Activated B cell treated with CpG ODN at 0.5 μM for 24 hours (primary cell): Measurements from ENCODE around the gene WDR27. TPM values are rescaled to one million over a fixed set of nuclear protein-coding genes. Genes with fewer than 3 reads are reported as not detected.

Experiments used
- ATAC-seq: fragments of 200-7000 bp; cut with Tn5 transposase; one replicate; pipeline ENCODE4 v1.10.0; 2021; ENCODE audit warnings: low read depth, mild to moderate bottlenecking, moderate library complexity
- CTCF ChIA-PET: fragments of 350-600 bp; sonication (Branson Sonifier 250); formaldehyde crosslinking; loops from one replicate; lab custom pipeline; 2021; ENCODE audit warnings: antibody characterized with exemption; lab: Charles Lee
- POLR2A ChIA-PET: fragments of 350-600 bp; sonication (Branson Sonifier 250); formaldehyde crosslinking; loops from one replicate; lab custom pipeline; 2021; ENCODE audit warnings: antibody characterized with exemption; lab: Charles Lee
- DNase-seq: peaks from one replicate; pipeline ENCODE4 v3.0.0; 2022
- H3K27ac Mint-ChIP-seq: one replicate; pipeline ENCODE4 v1.8.0; 2020; ENCODE audit warnings: mixed read lengths
- H3K27me3 Mint-ChIP-seq: one replicate; pipeline ENCODE4 v1.8.0; 2021; ENCODE audit warnings: mixed read lengths
- H3K36me3 Mint-ChIP-seq: one replicate; pipeline ENCODE4 v1.8.0; 2021; ENCODE audit warnings: low read depth, mixed read lengths
- H3K4me1 Mint-ChIP-seq: one replicate; pipeline ENCODE4 v1.8.0; 2021; ENCODE audit warnings: mixed read lengths
- H3K4me3 Mint-ChIP-seq: one replicate; pipeline ENCODE4 v1.8.0; 2020; ENCODE audit warnings: mild to moderate bottlenecking, mixed read lengths
- H3K9me3 Mint-ChIP-seq: one replicate; pipeline ENCODE4 v1.8.0; 2020; ENCODE audit warnings: mixed read lengths
- intact Hi-C: fragments of 100-400 bp; cut with micrococcal nuclease; formaldehyde crosslinking; loops from one replicate; pipeline ENCODE4 v1.15.1; 2024
- total RNA-seq: library from RNA; stranded (reverse); gene quantifications from 2 replicates; pipeline ENCODE4 v1.2.3, GENCODE V29; 2022
- TF ChIP-seq, protein P1 (sequence below): fragments of 200-600 bp; IDR thresholded peaks from one replicate; pipeline ENCODE4 v1.8.0; 2022; ENCODE audit warnings: antibody characterized with exemption, mild to moderate bottlenecking

Gene WDR27
- total RNA-seq, 1 donor from 2014 or later: 49.1 TPM

DNA sequence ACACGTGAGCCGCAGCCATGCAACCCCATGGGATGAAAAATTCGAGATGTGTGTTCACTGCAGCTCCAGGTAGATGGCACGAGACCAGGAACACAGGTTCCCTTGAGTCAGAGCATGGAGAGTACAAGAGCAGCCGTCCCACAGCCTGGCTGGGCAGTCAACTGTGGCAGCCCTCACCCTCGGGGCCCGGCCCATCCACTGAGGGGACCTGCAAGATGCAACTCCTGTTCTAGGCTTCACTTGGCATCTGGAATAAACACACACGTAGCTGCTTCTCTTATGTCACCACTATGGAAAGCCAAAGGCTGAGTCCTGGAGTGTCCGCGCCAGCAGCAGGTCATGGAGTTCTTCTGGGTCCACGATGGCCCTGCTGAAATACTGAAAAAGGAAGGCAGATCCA, 77.0 kb downstream of the WDR27 start:
- no peak overlapping the region for H3K4me3 Mint-ChIP-seq
- H3K36me3 Mint-ChIP-seq: peaks cover 30% of the 10 kb centered on the region
- ATAC-seq (no peak), DNase-seq (no peak)
- TF ChIP-seq, protein P1, sequence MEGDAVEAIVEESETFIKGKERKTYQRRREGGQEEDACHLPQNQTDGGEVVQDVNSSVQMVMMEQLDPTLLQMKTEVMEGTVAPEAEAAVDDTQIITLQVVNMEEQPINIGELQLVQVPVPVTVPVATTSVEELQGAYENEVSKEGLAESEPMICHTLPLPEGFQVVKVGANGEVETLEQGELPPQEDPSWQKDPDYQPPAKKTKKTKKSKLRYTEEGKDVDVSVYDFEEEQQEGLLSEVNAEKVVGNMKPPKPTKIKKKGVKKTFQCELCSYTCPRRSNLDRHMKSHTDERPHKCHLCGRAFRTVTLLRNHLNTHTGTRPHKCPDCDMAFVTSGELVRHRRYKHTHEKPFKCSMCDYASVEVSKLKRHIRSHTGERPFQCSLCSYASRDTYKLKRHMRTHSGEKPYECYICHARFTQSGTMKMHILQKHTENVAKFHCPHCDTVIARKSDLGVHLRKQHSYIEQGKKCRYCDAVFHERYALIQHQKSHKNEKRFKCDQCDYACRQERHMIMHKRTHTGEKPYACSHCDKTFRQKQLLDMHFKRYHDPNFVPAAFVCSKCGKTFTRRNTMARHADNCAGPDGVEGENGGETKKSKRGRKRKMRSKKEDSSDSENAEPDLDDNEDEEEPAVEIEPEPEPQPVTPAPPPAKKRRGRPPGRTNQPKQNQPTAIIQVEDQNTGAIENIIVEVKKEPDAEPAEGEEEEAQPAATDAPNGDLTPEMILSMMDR: no peak
- H3K27me3 Mint-ChIP-seq: no peaks in the 10 kb centered on the region
- POLR2A ChIA-PET: no interaction called here
- H3K4me1 Mint-ChIP-seq: no peaks in the 10 kb centered on the region
- CTCF ChIA-PET: no interaction called here
- no peaks in the 10 kb centered on the region for H3K9me3 Mint-ChIP-seq
- H3K27ac Mint-ChIP-seq: no peak overlapping the region
- intact Hi-C loops: no loop called here

DNA sequence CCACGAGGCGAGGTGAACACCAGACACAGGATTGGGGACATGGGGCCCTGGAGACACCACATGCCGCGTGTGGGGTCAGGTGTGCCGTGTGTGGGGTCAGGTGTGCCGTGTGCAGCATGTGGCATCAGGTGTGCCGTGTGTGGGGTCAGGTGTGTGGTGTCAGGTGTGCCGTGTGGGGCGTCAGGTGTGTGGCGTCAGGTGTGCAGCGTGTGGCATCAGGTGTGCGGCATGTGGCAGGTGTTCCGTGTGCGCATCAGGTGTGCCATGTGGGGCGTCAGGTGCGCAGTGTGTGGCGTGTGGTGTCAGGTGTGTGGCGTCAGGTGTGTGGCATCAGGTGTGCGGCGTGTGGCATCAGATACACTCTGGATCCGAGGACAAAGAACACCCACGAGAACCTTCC, 77.9 kb downstream of the WDR27 start:
- no peak for ATAC-seq
- TF ChIP-seq, protein P1: no peak
- H3K27me3 Mint-ChIP-seq: no peaks in the 10 kb centered on the region
- no peak overlapping the region for H3K4me3 Mint-ChIP-seq
- ChIA-PET CTCF (no interaction called here), POLR2A (no interaction called here)
- no peak overlapping the region for H3K27ac Mint-ChIP-seq
- H3K4me1 Mint-ChIP-seq: peaks cover 4% of the 10 kb centered on the region
- H3K9me3 Mint-ChIP-seq: no peaks in the 10 kb centered on the region
- peaks cover 30% of the 10 kb centered on the region for H3K36me3 Mint-ChIP-seq
- intact Hi-C loops: no loop called here
- DNase-seq: no peak

DNA sequence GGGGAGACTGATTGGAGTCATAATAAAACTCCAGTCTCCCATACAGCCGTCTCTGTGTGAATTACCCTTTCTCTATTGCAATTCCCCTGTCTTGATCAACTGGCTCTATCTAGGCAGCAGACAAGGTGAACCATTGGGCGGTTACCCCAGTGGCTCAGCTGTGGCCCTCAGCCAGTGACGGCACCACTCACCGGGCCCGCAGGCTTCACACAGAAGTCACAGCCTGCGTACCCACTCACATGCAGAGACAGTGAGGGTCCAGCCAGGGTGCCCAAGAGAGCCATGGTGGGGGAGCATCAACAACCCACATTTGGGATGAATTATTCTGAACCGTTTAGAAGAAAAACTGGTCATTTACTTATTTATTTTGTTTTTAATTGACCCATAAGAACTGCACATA, 78.5 kb downstream of the WDR27 start:
- ATAC-seq (no peak), DNase-seq (no peak)
- H3K27ac Mint-ChIP-seq: no peak overlapping the region
- TF ChIP-seq, protein P1: no peak
- intact Hi-C loops: no loop called here
- H3K36me3 Mint-ChIP-seq: peaks cover 29% of the 10 kb centered on the region
- H3K9me3 Mint-ChIP-seq: no peaks in the 10 kb centered on the region
- POLR2A ChIA-PET: no interaction called here
- H3K4me1 Mint-ChIP-seq: peaks cover 10% of the 10 kb centered on the region
- CTCF ChIA-PET: no interaction called here
- no peaks in the 10 kb centered on the region for H3K27me3 Mint-ChIP-seq
- H3K4me3 Mint-ChIP-seq: no peak overlapping the region

DNA sequence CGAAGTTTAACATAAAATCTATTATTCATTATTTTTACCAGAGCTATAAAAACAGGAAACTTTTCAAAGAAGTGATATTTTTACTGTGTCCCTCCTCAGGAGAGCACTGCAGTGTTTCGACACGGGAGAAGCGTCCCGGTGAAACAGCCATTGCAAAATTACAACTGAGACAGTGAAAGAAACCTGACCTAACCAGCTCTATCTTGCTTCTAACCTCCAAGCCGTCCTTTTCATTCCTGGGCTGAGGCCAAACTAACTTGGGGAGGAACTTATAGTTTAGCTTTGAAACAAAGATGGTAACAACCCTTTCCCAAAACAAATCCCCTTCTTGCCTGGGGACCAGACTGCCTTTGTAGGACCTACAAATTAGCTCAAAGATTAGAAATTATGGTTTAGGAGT, 79.2 kb downstream of the WDR27 start:
- DNase-seq (no peak), ATAC-seq (no peak)
- peaks cover 29% of the 10 kb centered on the region for H3K36me3 Mint-ChIP-seq
- POLR2A ChIA-PET: no interaction called here
- no peaks in the 10 kb centered on the region for H3K9me3 Mint-ChIP-seq
- TF ChIP-seq, protein P1: no peak
- intact Hi-C loops: no loop called here
- H3K4me1 Mint-ChIP-seq: peaks cover 15% of the 10 kb centered on the region
- no peak overlapping the region for H3K4me3 Mint-ChIP-seq
- CTCF ChIA-PET: no interaction called here
- no peaks in the 10 kb centered on the region for H3K27me3 Mint-ChIP-seq
- H3K27ac Mint-ChIP-seq: no peak overlapping the region

DNA sequence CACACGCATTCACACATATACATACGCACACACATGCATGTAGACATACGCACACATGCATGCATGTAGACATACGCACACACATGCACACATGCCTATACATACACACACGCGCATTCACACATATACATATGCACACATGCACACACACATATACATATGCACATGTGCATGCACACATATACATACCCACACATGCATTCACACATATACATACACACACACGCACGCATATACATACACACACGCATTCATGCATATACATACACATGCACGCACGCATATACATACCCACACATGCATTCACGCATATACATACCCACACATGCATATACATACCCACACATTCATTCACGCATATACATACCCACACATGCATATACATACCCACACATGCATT, 80.5 kb downstream of the WDR27 start:
- ATAC-seq (no peak), DNase-seq (no peak)
- CTCF ChIA-PET: no interaction called here
- POLR2A ChIA-PET: no interaction called here
- intact Hi-C loops: no loop called here
- H3K4me1 Mint-ChIP-seq: peaks cover 25% of the 10 kb centered on the region
- H3K9me3 Mint-ChIP-seq: peaks cover 1% of the 10 kb centered on the region
- H3K27me3 Mint-ChIP-seq: no peaks in the 10 kb centered on the region
- peaks cover 17% of the 10 kb centered on the region for H3K36me3 Mint-ChIP-seq
- TF ChIP-seq, protein P1: no peak
- H3K27ac Mint-ChIP-seq: no peak overlapping the region
- no peak overlapping the region for H3K4me3 Mint-ChIP-seq
